PFSK-1 (cell line): ENCODE measurements around the gene TLL1.

Source experiments
- FOXP2 ChIP-seq: optimal IDR thresholded peaks from 2 replicates; pipeline ENCODE3; 2011; ENCODE audit warnings: borderline replicate concordance, control low read depth, inconsistent platforms; ENCODE audit not compliant: insufficient read depth; ENCODE audit errors: extremely low read length, extremely low read depth
- POLR2AphosphoS5 ChIP-seq: IDR thresholded peaks from 2 replicates; pipeline ENCODE4 v1.6.1; 2012; ENCODE audit warnings: low read depth, mild to moderate bottlenecking, control low read depth, low read length, moderate library complexity
- REST ChIP-seq, 2 experiments: IDR thresholded peaks; 2 replicates each; pipeline versions ENCODE4 v1.6.1 to v1.8.0; 2011 to 2012; ENCODE audit warnings: low read depth in 2 of 2, low read length in 2 of 2, control low read depth in 1 of 2, inconsistent platforms in 1 of 2, mild to moderate bottlenecking in 1 of 2, moderate library complexity in 1 of 2; ENCODE audit not compliant: insufficient read depth in 1 of 2
- SIN3A ChIP-seq: IDR thresholded peaks from 2 replicates; pipeline ENCODE4 v1.6.1; 2012; ENCODE audit warnings: mild to moderate bottlenecking, low read length, moderate library complexity, borderline replicate concordance; ENCODE audit not compliant: insufficient read depth
- TAF1 ChIP-seq: IDR thresholded peaks from 2 replicates; pipeline ENCODE4 v1.6.1; 2012; ENCODE audit warnings: low read length, control low read depth, borderline replicate concordance; ENCODE audit not compliant: insufficient read depth

DNA sequence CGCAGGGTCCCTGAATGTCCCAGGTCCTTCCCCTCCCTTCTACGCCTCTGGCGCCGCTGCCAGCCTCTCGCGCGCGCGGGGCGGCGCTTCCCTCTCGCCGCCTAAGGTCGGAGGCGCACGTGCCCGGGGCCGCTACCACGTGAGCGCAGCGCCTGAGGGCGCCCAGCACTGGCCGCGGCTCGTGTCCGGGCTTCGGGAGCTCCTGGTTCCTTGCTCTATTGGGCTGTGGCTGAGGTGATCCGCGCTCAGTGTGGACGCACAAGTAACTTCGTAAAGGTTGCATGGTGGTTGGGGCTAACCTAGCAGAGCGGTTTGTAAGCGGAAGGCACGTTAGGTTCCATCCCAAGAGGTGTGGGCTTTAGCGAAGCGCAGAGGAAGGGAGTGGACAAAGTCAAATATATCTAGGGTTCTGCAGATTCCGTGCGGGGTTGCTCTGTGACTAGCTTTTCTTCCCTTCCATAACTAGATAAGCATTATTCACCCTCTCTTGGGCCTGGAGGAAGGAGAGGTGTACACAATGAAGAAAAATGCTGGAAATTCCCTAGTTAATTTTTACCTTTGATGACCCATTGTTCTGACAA, 1.8 kb downstream of the TLL1 start:
- TF ChIP-seq POLR2AphosphoS5 (no peak), SIN3A (no peak), TAF1 (no peak), REST (IDR thresholded peaks at IDR 0.05; ENCODE audit: insufficient read depth in 1 of 2, low read depth in 2 of 2, low read length in 2 of 2) (no peak), FOXP2 (no peak)
